Nephron progenitor cell (in vitro differentiated cells): ENCODE measurements around the gene MACROD2.

ENCODE experiments used
- DNase-seq: peaks from one replicate; pipeline ENCODE4 v3.0.0; 2021
- H3K27ac Mint-ChIP-seq: 2 replicates; pipeline ENCODE4 v1.8.0; 2021; ENCODE audit warnings: mild to moderate bottlenecking, moderate library complexity, mixed read lengths
- H3K27me3 Mint-ChIP-seq: 2 replicates; pipeline ENCODE4 v1.8.0; 2021; ENCODE audit warnings: mild to moderate bottlenecking, low read depth, mixed read lengths; ENCODE audit not compliant: poor library complexity
- H3K36me3 Mint-ChIP-seq: 2 replicates; pipeline ENCODE4 v1.8.0; 2021; ENCODE audit warnings: low read depth, mixed read lengths
- H3K4me1 Mint-ChIP-seq: 2 replicates; pipeline ENCODE4 v1.8.0; 2021; ENCODE audit warnings: mixed read lengths
- H3K4me3 Mint-ChIP-seq: 2 replicates; pipeline ENCODE4 v1.8.0; 2021; ENCODE audit warnings: mild to moderate bottlenecking, moderate library complexity, mixed read lengths
- H3K9me3 Mint-ChIP-seq: 2 replicates; pipeline ENCODE4 v1.8.0; 2021; ENCODE audit warnings: mild to moderate bottlenecking, moderate library complexity, mixed read lengths
- CTCF ChIP-seq: fragments of 200-600 bp; sonication (generic); IDR thresholded peaks from 2 replicates; pipeline ENCODE4 v1.5.0; 2021; ENCODE audit warnings: antibody characterized with exemption

The MACROD2 gene

GRCh38 chr20:15209537-15209936, 1214.2 kb downstream of the MACROD2 start:
- no peak for DNase-seq
- peaks cover 16% of the 10 kb centered on the region for H3K9me3 Mint-ChIP-seq
- peaks cover 11% of the 10 kb centered on the region for H3K36me3 Mint-ChIP-seq
- H3K4me1 Mint-ChIP-seq, result no peaks in the 10 kb centered on the region
- no peaks in the 10 kb centered on the region for H3K27me3 Mint-ChIP-seq
- H3K27ac Mint-ChIP-seq, result no peak overlapping the region
- TF ChIP-seq CTCF, result no peak
- H3K4me3 Mint-ChIP-seq, result no peak overlapping the region

- no peak for TF ChIP-seq CTCF
- H3K9me3 Mint-ChIP-seq, result no peaks in the 10 kb centered on the region
- no peaks in the 10 kb centered on the region for H3K36me3 Mint-ChIP-seq
- no peak for DNase-seq
- H3K4me3 Mint-ChIP-seq, result no peak overlapping the region
- H3K27ac Mint-ChIP-seq, result no peak overlapping the region
- no peaks in the 10 kb centered on the region for H3K27me3 Mint-ChIP-seq
- H3K4me1 Mint-ChIP-seq, result peaks cover 13% of the 10 kb centered on the region
These were observed 1218.7 kb downstream of the MACROD2 start for GRCh38 chr20:15214051-15214450.

GRCh38 chr20:15220009-15220656, 1224.8 kb downstream of the MACROD2 start:
- DNase-seq, result no peak
- H3K27ac Mint-ChIP-seq, result no peak overlapping the region
- no peaks in the 10 kb centered on the region for H3K9me3 Mint-ChIP-seq
- H3K36me3 Mint-ChIP-seq, result no peaks in the 10 kb centered on the region
- H3K4me3 Mint-ChIP-seq, result no peak overlapping the region
- H3K27me3 Mint-ChIP-seq, result no peaks in the 10 kb centered on the region
- TF ChIP-seq CTCF, result no peak
- peaks cover 14% of the 10 kb centered on the region for H3K4me1 Mint-ChIP-seq

- no peaks in the 10 kb centered on the region for H3K27me3 Mint-ChIP-seq
- no peak overlapping the region for H3K4me3 Mint-ChIP-seq
- no peaks in the 10 kb centered on the region for H3K9me3 Mint-ChIP-seq
- no peaks in the 10 kb centered on the region for H3K36me3 Mint-ChIP-seq
- peaks cover 14% of the 10 kb centered on the region for H3K4me1 Mint-ChIP-seq
- H3K27ac Mint-ChIP-seq, result no peak overlapping the region
- DNase-seq, result no peak
- TF ChIP-seq CTCF, result no peak
These were observed 1225.7 kb downstream of the MACROD2 start for GRCh38 chr20:15220778-15221565.

GRCh38 chr20:15222502-15223330, 1227.4 kb downstream of the MACROD2 start:
- Mint-ChIP-seq H3K27ac (no peak overlapping the region), H3K4me3 (no peak overlapping the region)
- no peak for TF ChIP-seq CTCF

More at GRCh38 chr20:15222502-15223330, 1227.4 kb downstream of the MACROD2 start:
- Mint-ChIP-seq H3K4me1 (peaks cover 14% of the 10 kb centered on the region), H3K27me3 (no peaks in the 10 kb centered on the region), H3K9me3 (no peaks in the 10 kb centered on the region), H3K36me3 (no peaks in the 10 kb centered on the region)
- no peak for DNase-seq
